Activated B cell treated with CpG ODN at 0.5 μM for 24 hours (primary cell): ENCODE data around the gene PPM1H. TPM values are rescaled to one million over a fixed set of nuclear protein-coding genes. Genes with fewer than 3 reads are reported as not detected.

ENCODE experiments used
- ATAC-seq: fragments of 200-7000 bp; cut with Tn5 transposase; one replicate; pipeline ENCODE4 v1.10.0; 2021; ENCODE audit warnings: low read depth, mild to moderate bottlenecking, moderate library complexity
- CTCF ChIA-PET: fragments of 350-600 bp; sonication (Branson Sonifier 250); formaldehyde crosslinking; loops from one replicate; lab custom pipeline; 2021; ENCODE audit warnings: antibody characterized with exemption; lab: Charles Lee
- POLR2A ChIA-PET: fragments of 350-600 bp; sonication (Branson Sonifier 250); formaldehyde crosslinking; loops from one replicate; lab custom pipeline; 2021; ENCODE audit warnings: antibody characterized with exemption; lab: Charles Lee
- DNase-seq: peaks from one replicate; pipeline ENCODE4 v3.0.0; 2022
- H3K27ac Mint-ChIP-seq: one replicate; pipeline ENCODE4 v1.8.0; 2020; ENCODE audit warnings: mixed read lengths
- H3K27me3 Mint-ChIP-seq: one replicate; pipeline ENCODE4 v1.8.0; 2021; ENCODE audit warnings: mixed read lengths
- H3K36me3 Mint-ChIP-seq: one replicate; pipeline ENCODE4 v1.8.0; 2021; ENCODE audit warnings: low read depth, mixed read lengths
- H3K4me1 Mint-ChIP-seq: one replicate; pipeline ENCODE4 v1.8.0; 2021; ENCODE audit warnings: mixed read lengths
- H3K4me3 Mint-ChIP-seq: one replicate; pipeline ENCODE4 v1.8.0; 2020; ENCODE audit warnings: mild to moderate bottlenecking, mixed read lengths
- H3K9me3 Mint-ChIP-seq: one replicate; pipeline ENCODE4 v1.8.0; 2020; ENCODE audit warnings: mixed read lengths
- CTCF ChIP-seq: fragments of 200-600 bp; IDR thresholded peaks from one replicate; pipeline ENCODE4 v1.8.0; 2022; ENCODE audit warnings: antibody characterized with exemption, mild to moderate bottlenecking
- intact Hi-C: fragments of 100-400 bp; cut with micrococcal nuclease; formaldehyde crosslinking; loops from one replicate; pipeline ENCODE4 v1.15.1; 2024
- total RNA-seq: library from RNA; stranded (reverse); gene quantifications from 2 replicates; pipeline ENCODE4 v1.2.3, GENCODE V29; 2022

PPM1H gene
- total RNA-seq, 1 donor from 2014 or later, result not detected

- ATAC-seq (no peak), DNase-seq (no peak)
- Mint-ChIP-seq H3K36me3 (no peaks in the 10 kb centered on the region), H3K4me1 (no peaks in the 10 kb centered on the region), H3K27ac (no peak overlapping the region), H3K27me3 (no peaks in the 10 kb centered on the region), H3K9me3 (no peaks in the 10 kb centered on the region), H3K4me3 (no peak overlapping the region)
- POLR2A ChIA-PET, result no interaction called here
- CTCF ChIA-PET, result no interaction called here
- intact Hi-C loops, result no loop called here
- no peak for TF ChIP-seq CTCF
These were observed 158.4 kb downstream of the PPM1H start for GRCh38 chr12:62776575-62776974.

GRCh38 chr12:62774794-62775193 lies 160.2 kb downstream of the PPM1H start:
- Mint-ChIP-seq H3K27ac (no peak overlapping the region), H3K27me3 (no peaks in the 10 kb centered on the region), H3K4me3 (no peak overlapping the region), H3K9me3 (no peaks in the 10 kb centered on the region), H3K4me1 (no peaks in the 10 kb centered on the region), H3K36me3 (no peaks in the 10 kb centered on the region)
- ChIA-PET CTCF (no interaction called here), POLR2A (no interaction called here)
- no peak for TF ChIP-seq CTCF
- DNase-seq, result no peak
- intact Hi-C loops, result no loop called here
- ATAC-seq, result no peak

- ChIA-PET CTCF (interaction anchor here (0.8 kb wide), 1 partner anchor 191 kb away, joined by 3 read pairs; no protein-coding TSS in a partner anchor), POLR2A (no interaction called here)
- Mint-ChIP-seq H3K4me1 (no peaks in the 10 kb centered on the region), H3K36me3 (no peaks in the 10 kb centered on the region), H3K9me3 (no peaks in the 10 kb centered on the region), H3K27me3 (no peaks in the 10 kb centered on the region), H3K27ac (no peak overlapping the region), H3K4me3 (no peak overlapping the region)
- no peak for DNase-seq
- no peak for ATAC-seq
- intact Hi-C loops, result no loop called here
- no peak for TF ChIP-seq CTCF
These were observed 162.5 kb downstream of the PPM1H start for GRCh38 chr12:62772416-62772955.

GRCh38 chr12:62771828-62772227 lies 163.1 kb downstream of the PPM1H start:
- H3K4me3 Mint-ChIP-seq, result no peak overlapping the region
- CTCF ChIA-PET, result interaction anchor here (0.8 kb wide), 1 partner anchor 190 kb away, joined by 3 read pairs; no protein-coding TSS in a partner anchor
- no peaks in the 10 kb centered on the region for H3K4me1 Mint-ChIP-seq
- no peak overlapping the region for H3K27ac Mint-ChIP-seq
- ATAC-seq (no peak), DNase-seq (no peak)
- POLR2A ChIA-PET, result no interaction called here
- H3K9me3 Mint-ChIP-seq, result no peaks in the 10 kb centered on the region
- intact Hi-C loops, result no loop called here
- no peak for TF ChIP-seq CTCF
- H3K36me3 Mint-ChIP-seq, result no peaks in the 10 kb centered on the region
- no peaks in the 10 kb centered on the region for H3K27me3 Mint-ChIP-seq

- Mint-ChIP-seq H3K4me1 (no peaks in the 10 kb centered on the region), H3K9me3 (no peaks in the 10 kb centered on the region), H3K36me3 (no peaks in the 10 kb centered on the region), H3K4me3 (no peak overlapping the region), H3K27ac (no peak overlapping the region), H3K27me3 (no peaks in the 10 kb centered on the region)
- DNase-seq (no peak), ATAC-seq (no peak)
- ChIA-PET CTCF (interaction anchor here (0.9 kb wide), 1 partner anchor 24 kb away, joined by 3 read pairs; no protein-coding TSS in a partner anchor), POLR2A (interaction anchor here (0.7 kb wide), 1 partner anchor 105 kb away, joined by 3 read pairs; no protein-coding TSS in a partner anchor)
- TF ChIP-seq CTCF, result no peak
- intact Hi-C loops, result no loop called here
These were observed 164.6 kb downstream of the PPM1H start for GRCh38 chr12:62770381-62770780.
